G401 (cell line): ENCODE data around the gene PRR15. TPM values are rescaled to one million over a fixed set of nuclear protein-coding genes. Genes with fewer than 3 reads are reported as not detected.

ENCODE experiments used
- DNase-seq: peaks from one replicate; pipeline ENCODE4 v3.0.0-alpha.2; 2015; ENCODE audit warnings: low spot score
- in situ Hi-C: cut with HindIII; loops from 2 replicates; pipeline ENCODE4 v1.10.0; 2016; ENCODE audit warnings: low sequenced_read_pairs, mixed read lengths
- total RNA-seq: library from RNA; depleted of rRNA; stranded (reverse); fragments of >200 nt; shearing (Covaris generic); gene quantifications from 2 replicates; pipeline ENCODE4 v1.2.3, GENCODE V29; 2014; rRNA removed

The PRR15 gene
- total RNA-seq, 1 experiment from 2014 or later, result not detected

- no peak for DNase-seq
- in situ Hi-C loops, result no loop called here
These were observed 42.7 kb downstream of the PRR15 start for GRCh38 chr7:29606287-29606721.

- no peak for DNase-seq
These were observed 43.2 kb downstream of the PRR15 start for GRCh38 chr7:29606830-29607229.

GRCh38 chr7:29607259-29607658, 43.6 kb downstream of the PRR15 start:
- DNase-seq, result no peak
- in situ Hi-C loops, result no loop called here

More at GRCh38 chr7:29606830-29607229, 43.2 kb downstream of the PRR15 start:
- in situ Hi-C loops, result no loop called here

DNA sequence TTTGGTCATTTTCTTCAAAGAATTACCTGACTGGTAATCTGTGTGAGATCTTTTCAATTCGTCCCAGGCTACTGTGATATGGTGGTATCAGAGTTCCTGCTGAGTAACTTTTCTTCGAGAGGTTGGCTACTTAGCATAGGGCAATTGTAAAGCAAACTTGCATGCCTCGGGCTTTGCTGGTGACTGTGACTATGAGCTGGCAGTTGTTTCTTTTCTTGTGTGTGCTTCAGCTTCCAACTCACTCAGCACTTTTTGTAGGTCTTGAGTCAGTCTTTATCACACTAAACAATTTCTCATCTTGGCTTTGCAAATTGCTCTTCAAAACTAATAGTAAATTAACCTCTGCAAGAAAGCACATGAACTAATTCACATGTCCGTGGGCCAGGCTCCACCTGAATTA, 44.3 kb downstream of the PRR15 start:
- in situ Hi-C loops, result no loop called here
- DNase-seq, result no peak

- DNase-seq, result peak; percentile 80
- in situ Hi-C loops, result no loop called here
These were observed 45.8 kb downstream of the PRR15 start for GRCh38 chr7:29609162-29610037.

- in situ Hi-C loops, result no loop called here
- DNase-seq, result no peak
These were observed 46.5 kb downstream of the PRR15 start for GRCh38 chr7:29610086-29610485.

GRCh38 chr7:29611941-29612544, 48.4 kb downstream of the PRR15 start:
- DNase-seq, result no peak
- in situ Hi-C loops, result no loop called here

DNA sequence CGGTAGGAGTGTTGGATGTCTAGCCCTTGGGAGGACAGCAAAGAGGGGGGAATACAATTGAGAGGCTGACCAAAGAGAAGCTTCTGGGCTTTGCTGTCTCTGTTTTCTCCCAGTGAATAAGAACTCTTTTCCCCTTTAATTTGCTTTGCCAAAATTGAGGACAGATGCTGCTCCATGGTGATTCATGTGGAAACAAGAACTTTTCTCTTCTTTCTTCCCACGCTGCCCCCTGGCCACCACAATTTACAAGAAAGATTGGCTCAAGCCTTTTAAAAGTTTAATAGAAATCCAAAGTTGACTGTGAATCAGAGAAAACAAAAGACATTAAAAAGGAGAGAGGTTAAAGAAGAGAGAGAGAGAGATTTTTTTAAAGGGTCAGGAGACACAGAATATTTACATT, 49.0 kb downstream of the PRR15 start:
- DNase-seq, result no peak
- in situ Hi-C loops, result no loop called here

GRCh38 chr7:29613100-29613499, 49.5 kb downstream of the PRR15 start:
- in situ Hi-C loops, result no loop called here
- DNase-seq, result no peak

- in situ Hi-C loops, result no loop called here
- DNase-seq, result no peak
These were observed 50.6 kb downstream of the PRR15 start for GRCh38 chr7:29614229-29614628.

Other genes with a start within 250 kb of the PRR15 start
- gene WIPF3, start 242.7 kb downstream of the PRR15 start, total RNA-seq, result not detected in 2 replicates